IPS-18c (cell line): ENCODE data around the gene THSD8.
"Not testable (repeated sequence)": the region's sequence is repeated elsewhere in the genome, so short reads cannot be mapped to it uniquely, and the experiment has no call there.

Experiments used
- H3K4me3 ChIP-seq: 2 replicates; pipeline ENCODE4 v1.7.0; 2013; ENCODE audit warnings: low read depth, mild to moderate bottlenecking, low read length, moderate library complexity; ENCODE audit not compliant: insufficient read depth
- H3K9me3 ChIP-seq: one replicate; pipeline ENCODE4 v1.6.1; 2013; ENCODE audit warnings: mild to moderate bottlenecking, low read length, moderate library complexity; ENCODE audit not compliant: control insufficient read depth, insufficient read depth

The THSD8 gene

GRCh38 chr19:12799742-12800465 lies 2.0 kb upstream of the THSD8 start:
- Histone ChIP-seq H3K9me3 (no peaks in the 10 kb centered on the region), H3K4me3 (peak overlapping the region; percentile 98; the same call in 1 of the 2 replicates)

GRCh38 chr19:12800466-12800770 lies 1.5 kb upstream of the THSD8 start:
- no peaks in the 10 kb centered on the region for H3K9me3 ChIP-seq
- peak overlapping the region; percentile 98 for H3K4me3 ChIP-seq

DNA sequence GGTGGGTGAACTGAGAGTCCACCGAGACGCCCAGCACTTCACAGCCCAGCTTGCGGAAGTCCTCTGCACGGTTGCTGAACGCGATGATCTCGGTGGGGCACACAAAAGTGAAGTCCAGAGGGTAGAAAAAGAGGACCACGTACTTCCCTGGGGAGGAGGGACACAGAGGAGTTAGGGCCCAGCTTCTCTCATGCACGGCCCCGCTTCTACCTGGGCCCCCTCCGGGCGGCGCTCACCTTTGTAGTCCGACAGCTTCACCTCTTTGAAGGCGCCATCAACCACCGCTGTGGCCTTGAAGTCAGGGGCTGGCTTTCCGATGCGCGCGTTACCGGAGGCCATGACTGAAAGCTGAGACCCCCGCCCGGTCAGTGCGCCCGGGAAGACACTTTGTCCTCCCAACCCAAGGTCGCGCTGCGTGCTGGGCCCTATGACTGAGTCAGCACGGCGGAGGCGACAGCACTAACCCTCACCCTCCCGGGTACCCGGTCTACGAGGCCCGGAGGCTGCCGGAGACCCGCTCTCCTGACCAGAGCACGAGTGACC lies 875 bp upstream of the THSD8 start:
- H3K9me3 ChIP-seq: no peaks in the 10 kb centered on the region
- H3K4me3 ChIP-seq: peak overlapping the region; percentile 98

- no peaks in the 10 kb centered on the region for H3K9me3 ChIP-seq
- peak overlapping the region; percentile 98 for H3K4me3 ChIP-seq
Observed at GRCh38 chr19:12802267-12803106, 618 bp downstream of the THSD8 start.

DNA sequence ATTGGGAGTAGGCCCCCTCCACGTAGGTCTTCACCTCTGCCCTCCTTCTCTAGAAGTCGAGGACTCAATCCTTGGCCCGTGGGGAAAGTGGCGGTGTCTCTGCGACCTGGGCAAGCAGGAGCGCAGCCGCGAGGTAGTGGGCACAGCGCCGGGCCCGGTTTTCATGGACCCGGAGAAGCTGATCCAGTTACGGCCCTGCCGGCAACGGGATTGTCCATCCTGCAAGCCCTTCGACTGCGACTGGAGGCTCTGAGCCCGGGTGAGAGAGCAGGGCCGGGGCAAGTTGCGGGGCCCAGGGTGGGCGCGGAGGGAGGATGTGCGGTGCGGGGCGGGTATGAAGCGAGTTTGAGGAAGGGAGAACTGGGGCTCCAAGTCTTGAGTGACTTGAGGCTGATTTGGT lies 2.2 kb downstream of the THSD8 start:
- no peaks in the 10 kb centered on the region for H3K9me3 ChIP-seq
- H3K4me3 ChIP-seq: no peak overlapping the region

- Histone ChIP-seq H3K9me3 (no peaks in the 10 kb centered on the region), H3K4me3 (peak within 1 kb of the TSS; percentile 89)
Observed at GRCh38 chr19:12806242-12807081, 4.6 kb downstream of the THSD8 start, which contains the start of gene RNASEH2A. TSS of gene RNASEH2A (plus strand) at chr19:12806584. CDS start at chr19:12806674, 90 bp downstream.

GRCh38 chr19:12815088-12815487 lies 13.2 kb downstream of the THSD8 start:
- Histone ChIP-seq H3K4me3 (no peak overlapping the region), H3K9me3 (no peaks in the 10 kb centered on the region)

DNA sequence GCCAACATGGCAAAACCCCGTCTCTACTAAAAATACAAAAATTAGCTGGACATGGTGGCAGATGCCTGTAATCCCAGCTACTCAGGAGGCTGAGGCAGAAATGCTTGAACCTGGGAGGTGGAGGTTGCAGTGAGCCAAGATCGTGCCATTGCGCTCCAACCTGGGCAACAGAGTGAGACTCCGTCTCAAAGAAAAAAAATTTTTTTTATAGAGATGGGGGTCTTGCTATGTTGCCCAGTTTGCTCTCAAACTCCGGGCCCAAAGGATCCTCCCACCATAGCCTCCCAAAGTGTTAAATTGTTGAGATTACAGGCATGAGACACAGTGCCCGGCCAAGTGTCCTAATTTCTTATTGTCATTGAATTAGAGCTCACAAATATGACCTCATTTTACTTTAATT lies 15.3 kb downstream of the THSD8 start:
- not testable (repeated sequence) for H3K9me3 ChIP-seq, H3K4me3 ChIP-seq

GRCh38 chr19:12817810-12818209 lies 15.9 kb downstream of the THSD8 start:
- H3K9me3 ChIP-seq, H3K4me3 ChIP-seq: not testable (repeated sequence)

DNA sequence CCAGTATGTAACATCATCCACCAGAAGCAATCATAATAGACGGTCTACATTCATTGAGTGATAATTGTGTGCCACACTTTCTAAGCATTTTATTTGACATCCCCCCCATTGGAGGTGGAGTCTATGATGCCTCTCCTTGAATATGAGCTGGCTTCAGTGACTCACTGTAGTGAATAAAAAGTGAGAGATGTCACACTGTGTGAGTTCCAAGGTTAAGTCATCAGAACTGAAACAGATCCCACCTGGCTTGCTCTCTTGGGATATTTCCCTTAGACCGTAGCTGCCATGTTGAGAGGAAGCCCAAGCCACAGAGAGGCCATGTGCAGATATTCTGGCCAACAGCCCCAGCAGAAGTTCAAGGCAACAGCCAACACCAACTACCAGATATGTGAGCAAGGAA lies 19.9 kb downstream of the THSD8 start:
- no peaks in the 10 kb centered on the region for H3K9me3 ChIP-seq
- H3K4me3 ChIP-seq: no peak overlapping the region

DNA sequence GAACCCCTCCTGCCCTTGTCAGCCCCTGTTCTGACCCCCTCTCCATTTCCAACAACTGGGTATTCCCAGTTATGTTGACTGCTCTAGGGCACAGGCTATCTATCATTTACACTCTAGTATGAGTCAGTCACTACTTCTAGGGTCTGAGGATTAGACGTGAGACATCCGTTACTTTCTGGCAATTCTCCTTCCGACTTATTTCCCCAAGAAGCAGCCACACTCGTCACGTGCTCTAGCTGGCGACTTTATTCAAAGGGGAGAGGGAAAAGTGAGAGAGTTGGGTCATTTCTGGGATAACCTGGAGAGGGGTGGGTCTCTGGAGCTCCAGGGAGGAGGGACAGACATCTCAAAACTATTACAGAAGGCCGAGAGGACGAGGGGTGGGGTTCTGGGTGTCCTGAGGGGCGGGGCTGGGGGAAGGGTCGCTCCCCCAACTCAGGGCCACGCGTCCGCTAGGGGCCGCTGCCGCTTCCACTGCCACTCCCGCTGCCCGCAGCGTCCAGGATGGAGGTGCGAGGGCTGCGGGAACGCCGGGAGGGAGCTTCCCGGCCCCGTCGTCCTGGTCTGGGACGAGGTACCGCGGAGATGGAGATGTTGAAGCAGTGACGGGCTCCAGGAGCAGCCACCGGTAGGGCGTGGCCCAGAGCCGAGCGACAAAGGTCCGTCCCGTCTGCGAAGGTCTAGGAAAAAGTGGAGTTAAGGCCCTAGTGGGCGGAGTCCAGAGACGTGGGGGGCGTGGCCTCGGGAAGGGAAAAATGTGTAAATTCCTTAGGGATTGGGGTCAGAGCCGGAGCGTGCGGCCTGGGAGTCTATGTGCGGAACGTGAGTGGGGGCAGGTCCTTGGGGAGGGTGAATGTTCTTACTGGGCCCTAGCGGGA lies 23.6 kb downstream of the THSD8 start:
- peak overlapping the region; percentile 40 for H3K4me3 ChIP-seq
- no peaks in the 10 kb centered on the region for H3K9me3 ChIP-seq

GRCh38 chr19:12828494-12828893 lies 26.6 kb downstream of the THSD8 start:
- no peaks in the 10 kb centered on the region for H3K9me3 ChIP-seq
- peak overlapping the region; percentile 34; the same call in 1 of the 2 replicates for H3K4me3 ChIP-seq

DNA sequence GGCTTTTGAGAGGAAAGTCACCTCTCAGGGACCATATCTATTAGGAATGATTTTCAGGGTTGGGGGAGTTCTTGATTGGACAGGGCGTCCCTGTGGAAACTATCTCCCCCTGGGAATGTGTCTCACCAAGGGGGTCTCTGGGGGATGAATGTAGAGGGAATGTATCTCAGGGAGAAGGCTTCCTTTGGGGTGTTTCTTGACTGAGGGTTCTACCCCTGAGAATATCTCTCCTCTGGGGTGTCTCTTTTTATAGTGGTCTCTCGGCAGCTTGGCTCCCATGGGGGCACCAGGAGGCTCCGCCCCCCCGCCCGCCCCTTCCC lies 31.5 kb downstream of the THSD8 start:
- Histone ChIP-seq H3K4me3 (peak overlapping the region; percentile 25), H3K9me3 (peaks cover 4% of the 10 kb centered on the region)

GRCh38 chr19:12833738-12834565 lies 32.1 kb downstream of the THSD8 start:
- Histone ChIP-seq H3K9me3 (peaks cover 4% of the 10 kb centered on the region), H3K4me3 (peak overlapping the region; percentile 71)

DNA sequence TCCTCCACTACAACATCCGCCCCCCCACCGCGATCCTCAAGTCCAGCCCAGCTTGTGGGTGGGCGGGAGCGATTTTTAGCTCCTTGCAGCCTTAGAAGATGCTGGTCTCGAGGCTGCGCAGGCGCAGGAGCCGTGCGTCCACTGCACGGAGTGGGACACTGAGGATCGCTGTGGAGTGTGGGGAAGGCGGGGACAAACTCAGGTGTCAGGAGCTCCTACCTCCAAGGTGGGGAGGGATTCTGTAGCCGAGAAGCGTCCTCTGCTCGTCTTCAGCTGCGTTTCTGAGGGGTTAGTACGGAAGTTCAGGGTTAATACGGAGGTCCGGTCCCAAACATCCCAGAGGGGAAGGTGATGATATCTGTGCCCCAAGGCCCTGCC lies 32.7 kb downstream of the THSD8 start, which contains the start of gene RTBDN:
TSS of gene RTBDN (minus strand) at position 14 of the 378 bp plus-strand sequence. CDS start 4,600 bp downstream, outside the sequence.
- Histone ChIP-seq H3K9me3 (peaks cover 4% of the 10 kb centered on the region), H3K4me3 (peak within 1 kb of the TSS; percentile 71)
